GM21381 (cell line): Measurements from ENCODE around the gene FBH1.
"Not testable (repeated sequence)": the region's sequence is repeated elsewhere in the genome, so short reads cannot be mapped to it uniquely, and the experiment has no call there.

Experiments used
- ATAC-seq: cut with Tn5 transposase; IDR thresholded peaks from one replicate; pipeline ENCODE4 v1.9.1; 2021; ENCODE audit warnings: mild to moderate bottlenecking, moderate library complexity; ENCODE audit not compliant: unreplicated experiment

The FBH1 gene

DNA sequence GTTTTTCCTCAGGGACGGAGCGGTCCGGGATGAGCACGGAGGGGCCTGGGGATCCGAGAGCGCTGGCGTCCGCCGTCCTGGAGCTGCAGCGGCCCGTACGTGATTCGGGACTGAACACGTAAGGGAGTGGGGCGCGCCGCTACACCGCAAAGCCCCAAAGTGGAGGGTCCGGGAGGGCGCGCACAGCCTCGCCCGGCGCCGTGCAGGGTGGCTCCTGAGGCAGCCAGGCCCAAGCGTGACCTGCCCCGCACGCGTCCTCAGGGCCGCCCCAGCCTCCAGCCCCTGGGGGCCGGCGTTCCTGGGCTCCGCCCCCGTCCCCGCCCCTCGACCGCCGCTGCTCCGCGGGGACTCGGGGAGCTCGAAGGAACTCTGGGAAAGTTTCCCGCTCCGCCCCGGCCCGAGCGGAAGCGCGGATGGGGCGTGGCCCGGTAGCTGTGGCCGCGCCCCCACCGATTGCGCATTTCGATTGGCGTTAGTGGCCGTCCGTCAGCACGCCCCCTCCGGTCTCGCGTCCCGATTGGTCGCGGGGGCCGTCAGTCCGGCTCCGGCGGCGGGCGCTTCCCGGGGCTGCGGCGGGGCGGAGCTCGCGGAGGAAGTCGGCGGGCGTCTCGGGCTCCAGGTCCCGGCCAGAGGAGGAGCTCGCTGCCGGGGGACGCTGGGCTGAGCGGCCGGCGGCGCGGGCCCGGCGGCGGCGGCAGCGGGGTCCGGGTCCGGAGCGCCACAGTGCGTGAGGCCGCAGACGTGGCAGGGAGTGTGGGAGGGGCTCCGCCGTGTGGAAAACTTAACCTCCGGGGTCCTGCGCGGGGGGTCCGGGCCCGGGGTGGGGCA is at the start of gene FBH1, which contains the start of gene ANKRD16:
TSS of gene FBH1 (plus strand) at position 620 of the 828 bp plus-strand sequence. CDS start at position 723, 103 bp downstream.
TSS of gene ANKRD16 (minus strand) at position 270 of the 828 bp plus-strand sequence. CDS start 539 bp downstream, outside the sequence.
- ATAC-seq: peak; percentile 83

DNA sequence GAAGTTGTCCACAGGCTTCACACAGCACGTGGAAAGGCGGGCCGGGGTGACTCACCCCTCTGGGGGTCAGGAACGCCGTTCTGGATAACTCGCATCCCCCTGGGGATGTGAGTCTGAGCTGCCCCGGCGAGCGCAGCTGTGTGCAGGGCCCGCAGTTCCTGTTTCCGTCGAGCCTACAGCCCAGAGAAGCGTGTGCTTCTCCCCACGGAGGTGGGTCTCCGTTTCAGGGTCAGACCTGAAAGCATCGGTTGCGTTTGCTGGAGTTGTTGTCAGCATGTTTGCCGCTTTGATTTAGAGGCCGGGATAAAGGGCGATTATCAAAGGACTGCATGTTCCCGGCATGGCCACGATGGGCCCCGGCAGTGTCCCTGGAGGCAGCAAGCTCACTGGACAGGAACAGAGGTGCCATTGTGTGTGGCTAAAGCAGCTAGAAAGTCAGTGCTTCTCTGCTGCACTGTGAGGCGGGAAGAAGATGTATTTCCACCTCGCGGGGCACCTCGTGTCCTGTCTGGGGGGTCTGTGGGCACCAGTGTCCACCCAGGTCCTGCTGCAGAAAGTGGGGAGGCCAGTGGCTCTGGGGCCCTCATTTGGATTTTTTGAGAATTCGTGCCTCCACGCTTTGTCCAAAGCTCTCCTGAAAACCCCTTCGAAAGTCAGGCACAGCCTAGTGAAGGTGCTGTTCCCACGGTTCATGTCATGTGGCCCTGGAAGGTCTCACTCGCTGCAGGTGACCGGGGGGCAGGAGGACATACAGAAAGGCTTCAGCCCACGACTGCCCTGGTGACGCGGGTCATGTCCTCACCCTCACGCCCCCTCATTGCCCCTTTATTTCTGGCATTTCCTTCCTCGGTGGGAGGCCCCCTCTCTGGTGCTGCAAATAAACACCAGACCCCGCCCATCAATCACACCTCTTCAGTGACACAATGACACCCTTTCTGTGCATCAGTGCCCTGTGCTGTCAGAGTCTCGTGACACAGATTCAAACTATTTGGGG is 49.4 kb upstream of the FBH1 start:
- peak; percentile 78 for ATAC-seq

DNA sequence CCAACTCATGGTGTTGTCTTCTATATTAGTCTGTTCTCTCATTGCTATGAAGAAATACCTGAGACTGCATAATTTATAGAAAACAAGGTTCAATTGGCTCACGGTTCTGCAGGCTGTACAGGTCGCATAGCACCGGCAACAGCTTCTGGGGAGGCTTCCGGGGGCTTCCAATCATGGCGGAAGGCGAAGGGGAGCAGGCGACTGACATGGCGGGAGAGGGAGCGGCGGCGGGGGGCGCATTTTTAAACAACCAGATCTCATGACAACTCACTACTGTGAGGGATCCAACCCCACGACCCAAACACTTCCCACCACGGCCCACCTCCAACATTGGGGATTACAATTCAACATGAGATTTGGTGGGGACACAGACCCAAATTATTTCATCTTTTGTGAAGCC is 48.1 kb upstream of the FBH1 start:
- ATAC-seq: no peak

- ATAC-seq: no peak
Observed at GRCh38 chr10:5843686-5844344, 46.2 kb upstream of the FBH1 start.

DNA sequence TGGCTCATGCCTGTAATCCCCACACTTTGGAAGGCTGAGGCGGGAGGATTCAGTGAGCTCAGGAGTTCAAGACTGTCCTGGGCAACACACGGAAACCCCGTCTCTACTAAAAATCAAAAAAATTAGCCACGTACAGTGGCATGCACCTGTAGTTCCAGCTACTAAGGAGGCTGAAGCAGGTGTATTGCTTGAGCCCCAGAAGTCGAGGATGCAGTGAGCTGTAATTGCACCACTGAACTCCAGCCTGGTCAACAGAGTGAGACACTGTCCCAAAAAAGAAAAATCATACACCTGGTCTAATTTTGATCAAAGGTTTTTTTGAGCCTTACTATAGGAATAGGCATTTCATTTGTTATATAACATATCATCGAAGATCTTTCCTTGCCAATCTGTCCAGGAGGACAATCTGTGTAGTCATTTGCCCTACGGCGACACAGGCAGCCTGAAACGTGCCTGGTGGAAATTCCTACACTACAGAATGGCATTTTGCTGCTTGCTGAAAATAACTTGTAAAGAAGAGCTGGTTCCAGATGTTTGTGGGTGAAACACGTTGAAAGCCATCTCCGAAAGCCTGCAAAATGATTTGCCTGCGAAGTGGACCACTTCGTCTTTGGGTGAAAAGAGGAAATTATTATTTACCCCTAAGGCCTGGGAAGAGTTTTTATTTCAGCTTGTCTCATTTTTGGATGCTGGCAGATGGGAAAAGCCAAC is 45.5 kb upstream of the FBH1 start:
- ATAC-seq: no peak

DNA sequence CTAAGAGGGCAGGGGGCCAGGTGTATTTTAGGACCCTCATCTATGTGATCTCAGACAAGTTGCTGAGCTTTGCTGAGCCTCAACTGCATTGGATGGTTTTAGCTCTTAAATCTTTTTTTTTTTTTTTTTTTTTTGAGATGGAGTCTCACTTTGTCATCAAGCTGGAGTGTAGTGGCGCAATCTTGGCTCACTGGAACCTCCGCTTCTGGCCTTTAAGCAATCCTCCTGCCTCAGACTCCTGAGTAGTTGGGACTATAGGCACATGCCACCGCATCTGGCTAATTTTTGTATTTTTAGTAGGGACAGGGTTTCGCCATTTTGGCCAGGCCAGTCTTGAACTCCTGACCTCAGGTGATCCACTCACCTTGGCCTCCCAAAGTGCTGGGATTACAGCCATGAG is 43.4 kb upstream of the FBH1 start:
- ATAC-seq: not testable (repeated sequence)

DNA sequence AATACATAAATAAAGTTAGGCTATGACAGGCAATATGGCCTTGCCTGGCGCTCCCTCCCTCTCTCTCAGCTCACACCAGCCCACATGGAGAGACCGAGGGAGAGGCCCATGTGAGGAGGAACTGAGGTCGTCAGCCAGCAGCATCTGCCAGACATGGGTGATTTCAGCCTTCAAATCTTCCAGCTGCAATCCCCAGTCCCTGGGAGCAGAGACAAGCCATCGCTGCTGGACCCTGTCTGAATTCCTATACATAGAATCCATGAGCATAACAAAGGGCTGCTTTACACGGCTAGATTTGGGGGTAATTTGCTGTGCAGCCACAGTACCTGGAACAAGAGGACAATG is 35.9 kb upstream of the FBH1 start:
- no peak for ATAC-seq

DNA sequence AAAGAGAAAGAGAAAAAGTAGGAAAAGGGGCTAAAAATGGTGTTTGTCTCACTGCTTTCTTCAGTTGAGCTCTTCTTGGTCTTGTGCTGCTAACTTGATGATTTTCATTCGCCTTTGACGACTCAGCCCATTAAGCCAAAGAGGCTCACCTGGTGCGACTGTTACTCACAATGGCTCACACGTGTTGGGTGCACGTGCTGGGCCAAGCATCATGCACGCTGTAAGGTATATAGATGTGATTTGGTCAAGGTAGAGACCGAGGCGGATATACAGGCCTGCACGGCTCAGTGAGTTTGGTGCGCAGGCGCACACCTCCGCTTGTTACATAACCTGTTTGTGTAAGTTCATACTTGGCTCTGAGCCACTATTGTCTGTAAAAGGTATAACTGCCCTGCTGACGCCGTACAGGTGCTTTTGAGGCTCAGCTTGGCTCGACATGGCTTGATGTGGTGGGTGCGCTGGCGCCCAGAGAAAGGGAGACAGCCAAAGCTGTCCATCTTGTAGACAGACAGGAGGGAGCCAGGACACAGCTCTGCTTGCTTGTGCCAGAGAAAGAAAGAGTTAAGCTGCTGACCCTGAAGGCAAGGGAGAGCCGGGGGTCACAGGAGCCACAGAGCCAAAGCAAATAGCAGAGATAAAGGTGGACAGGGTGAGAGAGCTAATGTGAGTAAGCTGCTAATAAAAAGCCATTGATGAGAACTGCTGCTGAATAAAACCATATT is 33.9 kb upstream of the FBH1 start:
- no peak for ATAC-seq

- ATAC-seq: no peak
Observed at GRCh38 chr10:5856701-5857004, 33.4 kb upstream of the FBH1 start.

GRCh38 chr10:5858811-5859210 is 31.2 kb upstream of the FBH1 start:
- no peak for ATAC-seq

DNA sequence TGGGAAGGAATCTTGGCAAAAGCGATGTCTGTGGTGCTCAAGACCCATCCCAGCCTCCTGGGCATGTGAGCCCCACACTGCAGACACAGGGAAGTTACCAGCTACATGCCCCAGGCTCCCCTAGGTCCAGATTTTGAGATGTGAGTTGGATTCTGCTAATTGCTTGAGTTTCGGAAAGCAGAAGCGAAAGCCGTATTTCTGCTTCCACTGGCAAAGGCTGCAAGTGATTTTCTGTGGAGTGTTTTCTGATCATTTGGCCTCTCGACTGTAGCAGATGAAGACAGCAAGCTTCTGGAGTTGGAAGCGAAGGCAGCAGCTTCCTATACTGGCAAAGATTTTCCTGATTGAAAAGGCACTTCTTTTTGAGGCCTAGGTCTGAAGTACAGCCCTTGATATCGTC is 30.0 kb upstream of the FBH1 start:
- no peak for ATAC-seq

DNA sequence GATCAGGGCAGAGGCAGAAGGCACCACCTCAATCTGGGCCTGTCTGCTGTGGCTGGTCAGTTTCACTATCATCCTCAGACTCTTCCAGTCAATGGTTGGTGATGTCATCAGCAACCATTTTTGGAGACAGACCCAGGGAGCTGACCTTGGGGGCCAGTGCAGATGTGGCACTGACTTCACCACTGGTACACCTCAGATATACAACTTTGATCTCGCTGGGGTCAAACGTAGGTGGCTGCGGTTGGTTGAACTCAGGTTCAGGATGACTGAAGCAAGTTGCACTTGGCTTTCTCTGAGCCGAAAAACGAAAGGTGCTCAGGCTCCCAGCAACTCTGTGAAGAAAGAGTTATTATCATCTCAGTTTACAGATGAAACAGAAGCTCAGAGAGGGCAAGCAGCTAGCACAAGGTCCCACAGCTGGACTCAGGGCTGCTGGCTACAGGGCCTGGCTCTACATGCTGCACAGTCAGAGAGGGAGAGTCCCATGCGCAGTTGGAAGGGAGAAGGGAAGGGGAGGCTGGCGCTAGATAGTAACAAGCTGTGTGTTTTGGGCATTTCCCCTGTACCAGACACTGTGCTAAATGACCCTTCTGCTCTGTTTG is 27.6 kb upstream of the FBH1 start:
- peak; percentile 96 for ATAC-seq

- ATAC-seq: not testable (repeated sequence)
Observed at GRCh38 chr10:5862981-5863685, 26.9 kb upstream of the FBH1 start.

- not testable (repeated sequence) for ATAC-seq
Observed at GRCh38 chr10:5866451-5867081, 23.5 kb upstream of the FBH1 start.

DNA sequence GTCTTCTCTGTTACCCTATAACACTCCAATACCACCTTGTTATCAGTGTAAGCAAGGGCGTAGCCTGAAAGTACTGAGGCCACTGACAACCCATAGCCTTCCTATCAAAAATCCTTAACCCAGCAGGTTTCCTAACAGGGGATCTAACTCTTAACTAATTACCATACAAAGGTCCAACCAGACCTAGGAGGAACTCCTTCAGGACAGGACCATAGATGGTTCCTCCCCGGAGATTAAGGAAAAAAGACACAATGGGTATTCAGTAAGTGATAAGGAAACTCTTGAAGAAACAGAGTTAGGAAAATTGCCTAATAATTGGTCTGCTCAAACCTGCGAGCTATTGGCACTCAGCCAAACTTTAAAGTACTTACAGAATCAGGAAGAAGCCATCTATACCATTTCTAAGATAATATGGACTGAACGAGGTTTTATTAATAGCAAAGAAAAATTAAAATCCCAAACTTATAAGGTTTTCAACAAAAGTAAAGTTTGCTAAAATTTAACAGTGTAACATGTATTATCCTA is 22.9 kb upstream of the FBH1 start:
- ATAC-seq: not testable (repeated sequence)

DNA sequence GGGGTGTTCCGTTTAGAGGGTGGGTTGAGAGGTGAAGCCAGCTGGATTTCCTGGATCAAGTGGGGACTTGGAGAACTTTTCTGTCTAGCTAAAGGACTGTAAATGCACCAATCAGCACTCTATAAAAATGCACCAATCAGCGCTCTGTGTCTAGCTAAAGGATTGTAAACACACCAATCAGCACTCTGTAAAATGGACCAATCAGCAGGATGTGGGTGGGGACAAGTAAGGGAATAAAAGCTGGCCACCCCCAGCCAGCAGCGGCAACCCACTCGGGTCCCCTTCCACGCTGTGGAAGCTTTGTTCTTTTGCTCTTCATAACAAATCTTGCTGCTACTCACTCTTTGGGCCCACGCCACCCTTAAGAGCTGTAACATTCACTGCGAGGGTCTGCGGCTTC is 21.7 kb upstream of the FBH1 start:
- ATAC-seq: not testable (repeated sequence)

DNA sequence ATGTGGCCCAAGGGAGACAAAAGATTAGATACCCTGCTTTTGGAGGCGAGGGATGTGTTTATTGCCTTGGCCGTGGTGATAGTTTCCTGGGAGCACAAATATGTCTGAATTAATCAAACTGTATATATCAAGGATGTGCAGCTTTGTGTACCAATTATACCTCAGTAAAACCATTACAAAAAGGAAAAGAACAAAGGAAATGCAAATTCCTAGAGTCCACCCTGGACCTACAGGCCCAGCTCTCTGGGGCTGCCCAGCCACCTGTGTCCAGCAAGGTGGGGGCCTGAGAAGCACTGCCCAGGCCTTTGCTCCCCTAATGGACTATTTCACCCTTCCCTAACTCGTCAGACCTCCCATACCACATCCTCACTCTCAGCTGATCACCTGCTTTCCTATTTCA is 20.9 kb upstream of the FBH1 start:
- ATAC-seq: no peak

GRCh38 chr10:5871596-5871995 is 18.4 kb upstream of the FBH1 start:
- ATAC-seq: no peak
